ENCODE results near the gene EYA2. TPM values are rescaled to one million over a fixed set of nuclear protein-coding genes. Genes with fewer than 3 reads are reported as not detected.
"Not testable (repeated sequence)": the region's sequence is repeated elsewhere in the genome, so short reads cannot be mapped to it uniquely, and the experiment has no call there.

EYA2 gene
- total RNA-seq, 4 donors from 2014 or later, result 2.0 to 11.0 (median 5.6) TPM

GRCh38 chr20:46959081-46959692 is 64.5 kb downstream of the EYA2 start:
- Histone ChIP-seq H3K27ac (no peak overlapping the region), H3K9me3 (no peaks in the 10 kb centered on the region), H3K4me3 (no peak overlapping the region), H3K4me1 (no peaks in the 10 kb centered on the region), H3K27me3 (no peaks in the 10 kb centered on the region), H3K36me3 (no peaks in the 10 kb centered on the region)
- DNase-seq, result no peak
- no peak for TF ChIP-seq POLR2A (IDR thresholded peaks at IDR 0.05)
- TF ChIP-seq, protein P1, sequence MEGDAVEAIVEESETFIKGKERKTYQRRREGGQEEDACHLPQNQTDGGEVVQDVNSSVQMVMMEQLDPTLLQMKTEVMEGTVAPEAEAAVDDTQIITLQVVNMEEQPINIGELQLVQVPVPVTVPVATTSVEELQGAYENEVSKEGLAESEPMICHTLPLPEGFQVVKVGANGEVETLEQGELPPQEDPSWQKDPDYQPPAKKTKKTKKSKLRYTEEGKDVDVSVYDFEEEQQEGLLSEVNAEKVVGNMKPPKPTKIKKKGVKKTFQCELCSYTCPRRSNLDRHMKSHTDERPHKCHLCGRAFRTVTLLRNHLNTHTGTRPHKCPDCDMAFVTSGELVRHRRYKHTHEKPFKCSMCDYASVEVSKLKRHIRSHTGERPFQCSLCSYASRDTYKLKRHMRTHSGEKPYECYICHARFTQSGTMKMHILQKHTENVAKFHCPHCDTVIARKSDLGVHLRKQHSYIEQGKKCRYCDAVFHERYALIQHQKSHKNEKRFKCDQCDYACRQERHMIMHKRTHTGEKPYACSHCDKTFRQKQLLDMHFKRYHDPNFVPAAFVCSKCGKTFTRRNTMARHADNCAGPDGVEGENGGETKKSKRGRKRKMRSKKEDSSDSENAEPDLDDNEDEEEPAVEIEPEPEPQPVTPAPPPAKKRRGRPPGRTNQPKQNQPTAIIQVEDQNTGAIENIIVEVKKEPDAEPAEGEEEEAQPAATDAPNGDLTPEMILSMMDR (IDR thresholded peaks at IDR 0.05), result no peak
- intact Hi-C loops (cut with DNase I; ENCODE audit: low total_unique reads), result no loop called here

- Histone ChIP-seq H3K27ac (no peak overlapping the region), H3K9me3 (no peaks in the 10 kb centered on the region), H3K4me1 (no peaks in the 10 kb centered on the region), H3K4me3 (no peak overlapping the region), H3K27me3 (no peaks in the 10 kb centered on the region), H3K36me3 (no peaks in the 10 kb centered on the region)
- DNase-seq, result no peak
- no peak for TF ChIP-seq POLR2A (IDR thresholded peaks at IDR 0.05)
- TF ChIP-seq, protein P1 (IDR thresholded peaks at IDR 0.05), result no peak
- intact Hi-C loops (cut with DNase I; ENCODE audit: low total_unique reads), result no loop called here
Observed at GRCh38 chr20:46959821-46960220, 65.2 kb downstream of the EYA2 start.

DNA sequence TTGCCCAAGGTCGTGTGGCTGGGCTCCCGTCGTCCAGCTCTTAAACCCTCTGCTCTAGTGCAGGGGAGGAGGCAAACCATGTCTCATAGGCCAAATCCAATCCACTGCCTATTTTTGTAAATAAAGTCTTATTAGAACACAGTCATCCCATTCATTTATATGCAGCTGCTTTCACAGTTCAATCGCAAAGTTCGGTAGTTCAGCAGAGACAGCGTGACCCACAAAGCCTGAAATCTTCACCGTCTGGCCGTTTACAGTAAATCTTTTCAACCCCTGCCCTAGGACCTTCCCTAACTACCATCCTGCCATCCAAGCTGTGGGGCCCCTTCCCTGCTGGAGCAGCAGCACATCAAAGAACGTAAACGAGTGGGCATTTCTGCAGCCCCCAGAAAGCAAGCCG is 65.9 kb downstream of the EYA2 start:
- no peaks in the 10 kb centered on the region for H3K36me3 ChIP-seq

GRCh38 chr20:46961968-46962367 is 67.3 kb downstream of the EYA2 start:
- DNase-seq; H3K27me3 ChIP-seq; H3K27ac ChIP-seq; intact Hi-C loops (cut with DNase I; ENCODE audit: low total_unique reads); H3K36me3 ChIP-seq; H3K4me3 ChIP-seq; H3K4me1 ChIP-seq; H3K9me3 ChIP-seq: not testable (repeated sequence)

More for the DNA sequence above, 65.9 kb downstream of the EYA2 start:
- Histone ChIP-seq H3K27ac (no peak overlapping the region), H3K27me3 (no peaks in the 10 kb centered on the region), H3K4me1 (no peaks in the 10 kb centered on the region), H3K9me3 (no peaks in the 10 kb centered on the region), H3K4me3 (no peak overlapping the region)
- no peak for TF ChIP-seq POLR2A (IDR thresholded peaks at IDR 0.05)
- TF ChIP-seq, protein P1 (IDR thresholded peaks at IDR 0.05), result no peak
- no peak for DNase-seq
- intact Hi-C loops (cut with DNase I; ENCODE audit: low total_unique reads), result no loop called here

DNA sequence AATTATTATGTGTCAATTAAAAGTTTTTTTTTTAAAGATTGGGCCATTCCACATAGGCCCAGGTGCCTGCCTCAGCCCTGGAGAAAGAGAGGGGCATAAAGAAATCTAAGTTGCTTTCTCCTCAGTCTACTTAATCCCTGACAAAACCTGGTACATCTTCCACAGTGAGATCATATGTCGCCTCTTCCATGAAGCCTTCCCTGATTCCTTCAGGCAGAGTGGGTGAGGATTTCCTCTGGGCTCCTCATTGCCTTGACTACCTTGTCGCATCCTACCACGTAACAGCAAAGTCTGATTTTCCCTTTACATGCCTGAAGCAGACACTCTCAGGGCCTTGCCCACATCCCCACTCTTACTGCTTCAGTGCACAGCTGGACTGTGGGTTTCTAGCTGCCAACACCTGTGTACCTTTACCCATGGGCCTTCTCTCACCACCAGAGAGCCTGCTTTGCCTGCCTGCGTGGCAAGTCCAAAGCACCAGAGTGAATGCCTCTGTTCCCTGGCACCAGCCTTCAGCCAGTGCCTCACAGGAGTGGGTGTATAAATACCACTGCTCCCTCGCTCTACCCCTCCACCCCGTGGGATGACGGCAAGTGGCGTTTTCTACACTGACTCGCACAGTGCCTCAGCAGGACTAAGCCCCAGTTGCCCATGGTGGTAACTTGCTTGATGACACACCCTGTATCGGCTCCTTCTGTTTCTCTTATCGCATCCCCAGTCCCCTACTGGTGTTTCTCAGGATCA is 68.0 kb downstream of the EYA2 start:
- H3K4me1 ChIP-seq, result no peaks in the 10 kb centered on the region
- H3K36me3 ChIP-seq, result no peaks in the 10 kb centered on the region
- no peaks in the 10 kb centered on the region for H3K9me3 ChIP-seq
- no peak overlapping the region for H3K27ac ChIP-seq
- no peak overlapping the region for H3K4me3 ChIP-seq
- H3K27me3 ChIP-seq, result no peaks in the 10 kb centered on the region
- TF ChIP-seq, protein P1 (IDR thresholded peaks at IDR 0.05), result no peak
- TF ChIP-seq POLR2A (IDR thresholded peaks at IDR 0.05), result no peak
- intact Hi-C loops (cut with DNase I; ENCODE audit: low total_unique reads), result no loop called here
- no peak for DNase-seq
